HCT116 (cell line): ENCODE measurements around the gene HNRNPU. TPM values are rescaled to one million over a fixed set of nuclear protein-coding genes. Genes with fewer than 3 reads are reported as not detected.

Experiments
- ATAC-seq: fragments of 200-7000 bp; cut with Tn5 transposase; 2 replicates; pipeline ENCODE4 v1.9.1; 2020; ENCODE audit warnings: mild to moderate bottlenecking, moderate library complexity
- BruUV-seq: library from RNA; stranded (reverse); fragments of 400-500 nt; replicated peaks from 2 replicates; lab custom pipeline; 2021; lab: Mats Ljungman, UMichigan
- CTCF ChIA-PET: fragments of 300-600 bp; sonication (Branson Sonifier 250); formaldehyde crosslinking; loops from one replicate; lab custom pipeline; 2021; ENCODE audit warnings: antibody characterized with exemption; lab: Charles Lee
- POLR2A ChIA-PET: fragments of 300-600, 350-600 bp; sonication (Branson Sonifier 250); formaldehyde crosslinking; loops from one replicate; lab custom pipeline; 2021; ENCODE audit warnings: antibody characterized with exemption; lab: Charles Lee
- RAD21 ChIA-PET, 2 experiments: fragments of 300-600 bp; sonication (Branson Sonifier 250); formaldehyde crosslinking; loops; one replicate each; lab custom pipeline; 2023; ENCODE audit warnings: low total read pairs in 2 of 2; ENCODE audit not compliant: uncharacterized antibody in 2 of 2, unreplicated experiment in 2 of 2, low non-redundant PET in 1 of 2; lab: Charles Lee
- DNase-seq: peaks from one replicate; pipeline ENCODE4 v3.0.0-alpha.2; 2010; ENCODE audit warnings: low read depth, low spot score
- H2AFZ ChIP-seq: fragments of 200-600 bp; shearing (Covaris generic), sonication (generic); 2 replicates; pipeline ENCODE4 v1.6.1; 2017; ENCODE audit warnings: low read depth, mixed run types, mixed read lengths, antibody characterized with exemption, low read length; ENCODE audit not compliant: poor library complexity, severe bottlenecking
- H3K27ac ChIP-seq: 2 replicates; pipeline ENCODE4 v1.5.1; 2012; ENCODE audit warnings: low read depth, low read length
- H3K27me3 ChIP-seq: fragments of 200-600 bp; sonication (generic); 2 replicates; pipeline ENCODE4 v1.6.1; 2016; ENCODE audit warnings: mixed run types, low read length, mixed read lengths; ENCODE audit not compliant: insufficient read depth
- H3K36me3 ChIP-seq, 2 experiments: fragments of 200-500 bp in 1 of 2; fragments of 200-600 bp in 1 of 2; sonication (Bioruptor generic) in 1 of 2; sonication (generic) in 1 of 2; 2 replicates each; pipeline versions ENCODE4 v1.5.1 to v1.6.1; 2014 to 2016; ENCODE audit warnings: low read length in 2 of 2, inconsistent platforms in 1 of 2, mixed read lengths in 1 of 2, mixed run types in 1 of 2; ENCODE audit not compliant: insufficient read depth in 2 of 2, control insufficient read depth in 1 of 2
- H3K4me1 ChIP-seq, 2 experiments: fragments of 200-600 bp in 1 of 2; sonication (generic) in 1 of 2; 2 replicates each; pipeline versions ENCODE4 v1.5.1 to v1.6.1; 2012 to 2017; ENCODE audit warnings: low read length in 2 of 2, inconsistent platforms in 1 of 2, mild to moderate bottlenecking in 1 of 2, mixed read lengths in 1 of 2, mixed run types in 1 of 2, moderate library complexity in 1 of 2; ENCODE audit not compliant: insufficient read depth in 2 of 2, control insufficient read depth in 1 of 2
- H3K4me2 ChIP-seq: fragments of 200-600 bp; sonication (generic); 2 replicates; pipeline ENCODE4 v1.6.1; 2017; ENCODE audit warnings: mixed run types, low read length, mixed read lengths
- H3K4me3 ChIP-seq, 2 experiments: fragments of 200-600 bp in 1 of 2; sonication (generic) in 1 of 2; replicated peaks in 1 of 2; 2 replicates each; pipeline ENCODE4 v1.5.1; 2011 to 2016; ENCODE audit warnings: low read length in 2 of 2, control low read depth in 1 of 2, low read depth in 1 of 2, mild to moderate bottlenecking in 1 of 2, mixed read lengths in 1 of 2, mixed run types in 1 of 2
- H3K79me2 ChIP-seq: fragments of 200-600 bp; sonication (generic); 2 replicates; pipeline ENCODE4 v1.6.1; 2017; ENCODE audit warnings: mild to moderate bottlenecking, mixed run types, low read length, moderate library complexity, mixed read lengths; ENCODE audit not compliant: insufficient read depth
- H3K9ac ChIP-seq: fragments of 200-600 bp; sonication (generic); 2 replicates; pipeline ENCODE4 v1.6.1; 2016; ENCODE audit warnings: low read length, mixed read lengths
- H3K9me2 ChIP-seq: fragments of 200-600 bp; sonication (generic), shearing (Covaris generic); 2 replicates; pipeline ENCODE4 v1.6.1; 2017; ENCODE audit warnings: mixed run types, mild to moderate bottlenecking, moderate library complexity; ENCODE audit not compliant: insufficient read depth
- H3K9me3 ChIP-seq, 2 experiments: fragments of 200-500 bp in 1 of 2; fragments of 200-600 bp in 1 of 2; sonication (Bioruptor generic) in 1 of 2; sonication (generic) in 1 of 2; 2 replicates each; pipeline ENCODE4 v1.6.1; 2014 to 2017; ENCODE audit warnings: low read length in 2 of 2, mixed read lengths in 2 of 2, inconsistent platforms in 1 of 2, low read depth in 1 of 2, mild to moderate bottlenecking in 1 of 2, mixed run types in 1 of 2, moderate library complexity in 1 of 2; ENCODE audit not compliant: control insufficient read depth in 1 of 2, insufficient read depth in 1 of 2
- H4K20me1 ChIP-seq: fragments of 200-600 bp; sonication (generic), shearing (Covaris generic); 2 replicates; pipeline ENCODE4 v1.6.1; 2017; ENCODE audit warnings: mixed run types, mild to moderate bottlenecking, moderate library complexity; ENCODE audit not compliant: insufficient read depth
- ATF3 ChIP-seq: IDR thresholded peaks from 2 replicates; pipeline ENCODE4 v1.6.1; 2012
- CBX3 ChIP-seq: IDR thresholded peaks from 2 replicates; pipeline ENCODE4 v1.6.1; 2012; ENCODE audit warnings: low read depth
- CEBPB ChIP-seq: IDR thresholded peaks from 2 replicates; pipeline ENCODE4 v1.6.1; 2012; ENCODE audit warnings: low read depth
- EGR1 ChIP-seq: IDR thresholded peaks from 2 replicates; pipeline ENCODE4 v1.6.1; 2012; ENCODE audit warnings: low read depth
- ELF1 ChIP-seq: IDR thresholded peaks from 2 replicates; pipeline ENCODE4 v1.6.1; 2012; ENCODE audit warnings: low read depth, borderline replicate concordance
- POLR2AphosphoS5 ChIP-seq: IDR thresholded peaks from 2 replicates; pipeline ENCODE4 v1.6.1; 2011; ENCODE audit warnings: mild to moderate bottlenecking, low read depth, low read length, moderate library complexity
- RAD21 ChIP-seq: IDR thresholded peaks from 2 replicates; pipeline ENCODE4 v1.6.1; 2012; ENCODE audit warnings: low read depth, mild to moderate bottlenecking
- REST ChIP-seq: IDR thresholded peaks from 2 replicates; pipeline ENCODE4 v1.6.1; 2012; ENCODE audit warnings: low read depth
- SIN3A ChIP-seq: IDR thresholded peaks from 2 replicates; pipeline ENCODE4 v1.6.1; 2012; ENCODE audit warnings: low read depth
- SRF ChIP-seq: IDR thresholded peaks from 2 replicates; pipeline ENCODE4 v1.6.1; 2012; ENCODE audit warnings: low read depth
- TCF7L2 ChIP-seq: IDR thresholded peaks from 2 replicates; pipeline ENCODE4 v1.7.0; 2011; ENCODE audit warnings: borderline replicate concordance, inconsistent platforms; ENCODE audit not compliant: insufficient read depth, insufficient read length; ENCODE audit errors: extremely low read depth
- YY1 ChIP-seq: IDR thresholded peaks from 2 replicates; pipeline ENCODE4 v1.6.1; 2011; ENCODE audit warnings: low read length, low read depth, moderate library complexity, mild to moderate bottlenecking; ENCODE audit not compliant: insufficient replicate concordance; ENCODE audit errors: extremely low read depth
- ZBTB33 ChIP-seq: IDR thresholded peaks from 2 replicates; pipeline ENCODE4 v1.6.1; 2011; ENCODE audit warnings: mild to moderate bottlenecking, low read length, moderate library complexity; ENCODE audit not compliant: insufficient replicate concordance; ENCODE audit errors: extremely low read depth
- ZFX ChIP-seq: fragments of 450-650 bp; IDR thresholded peaks from 2 replicates; pipeline ENCODE4 v1.6.1; 2017
- intact Hi-C: fragments of 100-400 bp; cut with micrococcal nuclease; formaldehyde crosslinking; loops from 2 replicates; pipeline ENCODE4 v1.10.0; 2022
- total RNA-seq: library from RNA; stranded (reverse); gene quantifications from one replicate; pipeline ENCODE4 v1.2.1, GENCODE V29; 2021; ENCODE audit not compliant: unreplicated experiment
- TF ChIP-seq, protein P1 (sequence below): IDR thresholded peaks from 2 replicates; pipeline ENCODE4 v1.6.1; 2012

The HNRNPU gene
- total RNA-seq, 1 experiment from 2014 or later = 424 TPM

GRCh38 chr1:244813327-244813726 is 51.0 kb downstream of the HNRNPU start:
- Histone ChIP-seq H3K36me3 (no peaks in the 10 kb centered on the region), H3K27me3 (no peaks in the 10 kb centered on the region), H3K4me1 (no peaks in the 10 kb centered on the region), H3K9me3 (no peaks in the 10 kb centered on the region), H4K20me1 (no peaks in the 10 kb centered on the region), H3K4me2 (no peak overlapping the region), H2AFZ (no peak overlapping the region), H3K79me2 (no peaks in the 10 kb centered on the region), H3K27ac (no peak overlapping the region), H3K9ac (no peak overlapping the region), H3K9me2 (no peaks in the 10 kb centered on the region), H3K4me3 (no peak overlapping the region)
- no peak for DNase-seq
- ChIA-PET RAD21 (interaction anchor here in 1 of 2 experiments (0.6 kb wide), 1 partner anchor 603 kb away, joined by 3 read pairs; no protein-coding TSS in a partner anchor), POLR2A (no interaction called here), CTCF (no interaction called here)
- TF ChIP-seq ATF3 = no peak
- 0 out of 2 replicates have a peak, but pooled peaks have one; percentile 11 for TF ChIP-seq REST
- ATAC-seq = no peak
- no TSS peak for BruUV-seq
- intact Hi-C loops = no loop called here

- no peak overlapping the region for H2AFZ ChIP-seq
- ATAC-seq = no peak
- RAD21 ChIA-PET = no interaction called here
- H3K9me3 ChIP-seq = no peaks in the 10 kb centered on the region
- H3K27me3 ChIP-seq = no peaks in the 10 kb centered on the region
- POLR2A ChIA-PET = no interaction called here
- DNase-seq = no peak
- TF ChIP-seq ELF1 (no peak), SIN3A (no peak), CEBPB (no peak), EGR1 (no peak), CBX3 (no peak), ZFX (no peak), POLR2AphosphoS5 (no peak), ATF3 (no peak), ZBTB33 (no peak), YY1 (no peak), SRF (no peak), TCF7L2 (no peak), RAD21 (no peak)
- TF ChIP-seq, protein P1, sequence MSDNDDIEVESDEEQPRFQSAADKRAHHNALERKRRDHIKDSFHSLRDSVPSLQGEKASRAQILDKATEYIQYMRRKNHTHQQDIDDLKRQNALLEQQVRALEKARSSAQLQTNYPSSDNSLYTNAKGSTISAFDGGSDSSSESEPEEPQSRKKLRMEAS = no peak
- H3K4me3 ChIP-seq = no peak overlapping the region
- no peaks in the 10 kb centered on the region for H3K4me1 ChIP-seq
- no peaks in the 10 kb centered on the region for H3K9me2 ChIP-seq
- no TSS peak for BruUV-seq
- H3K36me3 ChIP-seq = no peaks in the 10 kb centered on the region
- intact Hi-C loops = no loop called here
- H3K4me2 ChIP-seq = no peak overlapping the region
- no peaks in the 10 kb centered on the region for H4K20me1 ChIP-seq
- H3K9ac ChIP-seq = no peak overlapping the region
- H3K79me2 ChIP-seq = no peaks in the 10 kb centered on the region
- CTCF ChIA-PET = no interaction called here
- no peak overlapping the region for H3K27ac ChIP-seq
These were observed 54.1 kb downstream of the HNRNPU start for GRCh38 chr1:244810221-244810620.
